ENCODE data around the gene MMP25. TPM values are rescaled to one million over a fixed set of nuclear protein-coding genes. Genes with fewer than 3 reads are reported as not detected.

MMP25 gene
- total and polyA plus RNA-seq, 4 experiments from 2014 or later: 0.52 to 3.0 (median 1.9) TPM

GRCh38 chr16:3004781-3005284 lies 41.5 kb upstream of the MMP25 start:
- intact Hi-C loops (cut with micrococcal nuclease): no loop called here
- no peaks in the 10 kb centered on the region for H3K9me3 ChIP-seq (ENCODE audit: control insufficient read depth in 1 of 2, low read length in 2 of 2)
- POLR2A ChIA-PET (ENCODE audit: partially characterized antibody): interaction anchor here (0.8 to 7.6 kb wide), 4 partner anchors 17 to 25 kb away, joined by 4 to 89 read pairs (median 18); partner anchors contain the start of genes HCFC1R1, THOC6 and TNFRSF12A
- no peak for DNase-seq
- H3K4me1 Mint-ChIP-seq: peaks cover 13 to 31% (median 22%) of the 10 kb centered on the region in 4 donors
- peak overlapping the region; percentile 46 to 85 (median 60) for H3K4me3 Mint-ChIP-seq
- no peaks in the 10 kb centered on the region for H3K36me3 ChIP-seq (ENCODE audit: insufficient read depth, low read length)
- peak overlapping the region in 2 of 7 donors; percentile 6 to 35 for H3K27ac Mint-ChIP-seq
- no peak overlapping the region for H3K27ac ChIP-seq (ENCODE audit: low read depth, low read length)
- H3K4me3 ChIP-seq (ENCODE audit: low read length in 2 of 2): no peak overlapping the region
- no peaks in the 10 kb centered on the region for H3K36me3 Mint-ChIP-seq
- CTCF ChIA-PET (ENCODE audit: partially characterized antibody): interaction anchor here (0.8 to 14.2 kb wide), 6 partner anchors 9 to 125 kb away, joined by 3 to 444 read pairs (median 3); partner anchors contain the start of genes CLDN6, HCFC1R1, THOC6 and TNFRSF12A
- no peaks in the 10 kb centered on the region for H3K27me3 ChIP-seq (ENCODE audit: insufficient read depth, low read length)
- no peaks in the 10 kb centered on the region for H3K9me3 Mint-ChIP-seq
- peaks cover 27% of the 10 kb centered on the region for H3K4me1 ChIP-seq (ENCODE audit: insufficient read depth, low read length)
- peaks cover 2% of the 10 kb centered on the region in 2 donors for H3K27me3 Mint-ChIP-seq

- ChIA-PET POLR2A (ENCODE audit: partially characterized antibody) (interaction anchor here (0.7 to 7.6 kb wide), 7 partner anchors 14 to 51 kb away, joined by 3 to 89 read pairs (median 4); partner anchors contain the start of genes HCFC1R1, THOC6 and TNFRSF12A), CTCF (ENCODE audit: partially characterized antibody) (interaction anchor here (0.9 to 14.2 kb wide), 4 partner anchors 8 to 67 kb away, joined by 3 to 444 read pairs (median 4); partner anchors contain the start of genes CLDN6, HCFC1R1, THOC6 and TNFRSF12A)
- Mint-ChIP-seq H3K4me3 (peak overlapping the region; percentile 11 to 89 (median 74)), H3K4me1 (peaks cover 13 to 31% (median 22%) of the 10 kb centered on the region in 4 donors), H3K9me3 (no peaks in the 10 kb centered on the region), H3K27ac (peak overlapping the region in 4 of 7 donors; percentile 41 to 81 (median 60)), H3K27me3 (peaks cover 0 to 2% of the 10 kb centered on the region in 2 donors), H3K36me3 (no peaks in the 10 kb centered on the region)
- no peak for DNase-seq
- H3K27ac ChIP-seq (ENCODE audit: low read depth, low read length): no peak overlapping the region
- H3K4me1 ChIP-seq (ENCODE audit: insufficient read depth, low read length): peaks cover 27% of the 10 kb centered on the region
- no peak overlapping the region for H3K4me3 ChIP-seq (ENCODE audit: low read length in 2 of 2)
- intact Hi-C loops (cut with micrococcal nuclease): no loop called here
- no peaks in the 10 kb centered on the region for H3K27me3 ChIP-seq (ENCODE audit: insufficient read depth, low read length)
- no peaks in the 10 kb centered on the region for H3K9me3 ChIP-seq (ENCODE audit: control insufficient read depth in 1 of 2, low read length in 2 of 2)
- no peaks in the 10 kb centered on the region for H3K36me3 ChIP-seq (ENCODE audit: insufficient read depth, low read length)
Observed at GRCh38 chr16:3007059-3007956, 39.1 kb upstream of the MMP25 start.

- intact Hi-C loops (cut with micrococcal nuclease): no loop called here
- H3K4me1 ChIP-seq (ENCODE audit: insufficient read depth, low read length): peaks cover 27% of the 10 kb centered on the region
- Mint-ChIP-seq H3K4me1 (peaks cover 13 to 31% (median 22%) of the 10 kb centered on the region in 4 donors), H3K9me3 (no peaks in the 10 kb centered on the region), H3K36me3 (no peaks in the 10 kb centered on the region), H3K4me3 (peak overlapping the region; percentile 49 to 89 (median 74)), H3K27me3 (peaks cover 0 to 2% of the 10 kb centered on the region in 2 donors), H3K27ac (peak overlapping the region; percentile 41 to 81 (median 59))
- H3K27ac ChIP-seq (ENCODE audit: low read depth, low read length): no peak overlapping the region
- H3K4me3 ChIP-seq (ENCODE audit: low read length in 2 of 2): peak overlapping the region in 1 of 2 donors; percentile 26
- CTCF ChIA-PET (ENCODE audit: partially characterized antibody): interaction anchor here (0.6 to 14.2 kb wide), 4 partner anchors 19 to 150 kb away, joined by 3 to 444 read pairs (median 4); partner anchors contain the start of genes CLDN6, HCFC1R1, THOC6 and TNFRSF12A
- POLR2A ChIA-PET (ENCODE audit: partially characterized antibody): interaction anchor here (0.7 to 7.6 kb wide), 7 partner anchors 14 to 51 kb away, joined by 3 to 89 read pairs (median 4); partner anchors contain the start of genes HCFC1R1, THOC6 and TNFRSF12A
- H3K27me3 ChIP-seq (ENCODE audit: insufficient read depth, low read length): no peaks in the 10 kb centered on the region
- peak in 2 of 5 donors; percentile 22 to 36 for DNase-seq
- H3K36me3 ChIP-seq (ENCODE audit: insufficient read depth, low read length): no peaks in the 10 kb centered on the region
- H3K9me3 ChIP-seq (ENCODE audit: control insufficient read depth in 1 of 2, low read length in 2 of 2): no peaks in the 10 kb centered on the region
Observed at GRCh38 chr16:3007957-3008689, 38.2 kb upstream of the MMP25 start.

- H3K4me3 Mint-ChIP-seq: peak overlapping the region in 5 of 8 donors; percentile 24 to 89 (median 74)
- no peaks in the 10 kb centered on the region for H3K9me3 ChIP-seq (ENCODE audit: control insufficient read depth in 1 of 2, low read length in 2 of 2)
- CTCF ChIA-PET (ENCODE audit: partially characterized antibody): interaction anchor here (0.6 to 14.2 kb wide), 2 partner anchors 18 to 150 kb away, joined by 3 to 444 read pairs; partner anchors contain the start of genes CLDN6, HCFC1R1, THOC6 and TNFRSF12A
- H3K36me3 ChIP-seq (ENCODE audit: insufficient read depth, low read length): no peaks in the 10 kb centered on the region
- POLR2A ChIA-PET (ENCODE audit: partially characterized antibody): interaction anchor here (1.3 to 7.6 kb wide), 3 partner anchors 13 to 23 kb away, joined by 4 to 89 read pairs (median 8); partner anchors contain the start of genes HCFC1R1, THOC6 and TNFRSF12A
- intact Hi-C loops (cut with micrococcal nuclease): no loop called here
- peaks cover 27% of the 10 kb centered on the region for H3K4me1 ChIP-seq (ENCODE audit: insufficient read depth, low read length)
- H3K27ac Mint-ChIP-seq: peak overlapping the region in 1 of 7 donors; percentile 51
- H3K27ac ChIP-seq (ENCODE audit: low read depth, low read length): no peak overlapping the region
- H3K4me3 ChIP-seq (ENCODE audit: low read length in 2 of 2): no peak overlapping the region
- H3K4me1 Mint-ChIP-seq: peaks cover 13 to 30% (median 22%) of the 10 kb centered on the region in 4 donors
- H3K36me3 Mint-ChIP-seq: no peaks in the 10 kb centered on the region
- no peaks in the 10 kb centered on the region for H3K9me3 Mint-ChIP-seq
- no peaks in the 10 kb centered on the region for H3K27me3 ChIP-seq (ENCODE audit: insufficient read depth, low read length)
- peaks cover 0 to 2% of the 10 kb centered on the region in 2 donors for H3K27me3 Mint-ChIP-seq
- DNase-seq: no peak
Observed at GRCh38 chr16:3008690-3009037, 37.7 kb upstream of the MMP25 start.

- ChIA-PET POLR2A (ENCODE audit: partially characterized antibody) (interaction anchor here (0.9 to 7.6 kb wide), 4 partner anchors 12 to 68 kb away, joined by 3 to 89 read pairs (median 6); partner anchors contain the start of genes HCFC1R1, THOC6 and TNFRSF12A), CTCF (ENCODE audit: partially characterized antibody) (interaction anchor here (14.2 kb wide), 1 partner anchor 17 kb away, joined by 444 read pairs; the partner anchor contains the start of genes CLDN6, HCFC1R1, THOC6 and TNFRSF12A)
- H3K36me3 ChIP-seq (ENCODE audit: insufficient read depth, low read length): no peaks in the 10 kb centered on the region
- H3K4me1 ChIP-seq (ENCODE audit: insufficient read depth, low read length): peaks cover 26% of the 10 kb centered on the region
- no peak overlapping the region for H3K4me3 Mint-ChIP-seq
- peaks cover 13 to 31% (median 22%) of the 10 kb centered on the region in 4 donors for H3K4me1 Mint-ChIP-seq
- DNase-seq: no peak
- no peaks in the 10 kb centered on the region for H3K27me3 Mint-ChIP-seq
- H3K36me3 Mint-ChIP-seq: no peaks in the 10 kb centered on the region
- no peaks in the 10 kb centered on the region for H3K9me3 Mint-ChIP-seq
- intact Hi-C loops (cut with micrococcal nuclease): no loop called here
- H3K27me3 ChIP-seq (ENCODE audit: insufficient read depth, low read length): no peaks in the 10 kb centered on the region
- no peak overlapping the region for H3K27ac Mint-ChIP-seq
- no peak overlapping the region for H3K4me3 ChIP-seq (ENCODE audit: low read length in 2 of 2)
- H3K27ac ChIP-seq (ENCODE audit: low read depth, low read length): no peak overlapping the region
- no peaks in the 10 kb centered on the region for H3K9me3 ChIP-seq (ENCODE audit: control insufficient read depth in 1 of 2, low read length in 2 of 2)
Observed at GRCh38 chr16:3009568-3010390, 36.6 kb upstream of the MMP25 start.

- no peaks in the 10 kb centered on the region for H3K36me3 Mint-ChIP-seq
- no peaks in the 10 kb centered on the region for H3K27me3 ChIP-seq (ENCODE audit: insufficient read depth, low read length)
Observed at GRCh38 chr16:3010510-3010909, 35.9 kb upstream of the MMP25 start.

More at GRCh38 chr16:3010510-3010909, 35.9 kb upstream of the MMP25 start:
- Histone ChIP-seq H3K9me3 (ENCODE audit: control insufficient read depth in 1 of 2, low read length in 2 of 2) (no peaks in the 10 kb centered on the region), H3K27ac (ENCODE audit: low read depth, low read length) (no peak overlapping the region), H3K36me3 (ENCODE audit: insufficient read depth, low read length) (no peaks in the 10 kb centered on the region), H3K4me3 (ENCODE audit: low read length in 2 of 2) (no peak overlapping the region), H3K4me1 (ENCODE audit: insufficient read depth, low read length) (peaks cover 23% of the 10 kb centered on the region)
- ChIA-PET POLR2A (ENCODE audit: partially characterized antibody) (interaction anchor here (1.2 to 7.6 kb wide), 2 partner anchors 11 to 25 kb away, joined by 4 to 89 read pairs; partner anchors contain the start of genes HCFC1R1, THOC6 and TNFRSF12A), CTCF (ENCODE audit: partially characterized antibody) (interaction anchor here (14.2 kb wide), 1 partner anchor 16 kb away, joined by 444 read pairs; the partner anchor contains the start of genes CLDN6, HCFC1R1, THOC6 and TNFRSF12A)
- DNase-seq: no peak
- Mint-ChIP-seq H3K27me3 (no peaks in the 10 kb centered on the region), H3K9me3 (no peaks in the 10 kb centered on the region), H3K27ac (no peak overlapping the region), H3K4me1 (peaks cover 13 to 31% (median 22%) of the 10 kb centered on the region in 4 donors), H3K4me3 (peak overlapping the region in 1 of 8 donors; percentile 10)
- intact Hi-C loops (cut with micrococcal nuclease): no loop called here

All from CD4-positive, alpha-beta memory T cell (primary cell).